Osteoblast (primary cell): ENCODE measurements around the gene CHRND. TPM values are rescaled to one million over a fixed set of nuclear protein-coding genes. Genes with fewer than 3 reads are reported as not detected.

Experiments
- DNase-seq: peaks from one replicate; pipeline ENCODE4 v3.0.0; 2011; ENCODE audit warnings: low spot score, mixed read lengths; ENCODE audit not compliant: insufficient read length; ENCODE audit errors: missing footprints
- H2AFZ ChIP-seq: 2 replicates; pipeline ENCODE4 v1.6.0; 2011; ENCODE audit warnings: mild to moderate bottlenecking, low read length
- H3K27ac ChIP-seq: 2 replicates; pipeline ENCODE4 v1.5.1; 2011; ENCODE audit warnings: mild to moderate bottlenecking, low read depth, low read length, moderate library complexity
- H3K27me3 ChIP-seq: 2 replicates; pipeline ENCODE4 v1.6.0; 2012; ENCODE audit warnings: mild to moderate bottlenecking, control low read depth, inconsistent platforms, low read length, moderate library complexity; ENCODE audit not compliant: insufficient read depth
- H3K36me3 ChIP-seq: 2 replicates; pipeline ENCODE4 v1.5.1; 2011; ENCODE audit warnings: mild to moderate bottlenecking, low read length, control low read depth, moderate library complexity; ENCODE audit not compliant: insufficient read depth
- H3K4me1 ChIP-seq: 2 replicates; pipeline ENCODE4 v1.5.1; 2011; ENCODE audit warnings: mild to moderate bottlenecking, low read length, control low read depth, moderate library complexity; ENCODE audit not compliant: insufficient read depth
- H3K4me2 ChIP-seq: 2 replicates; pipeline ENCODE4 v1.6.0; 2011; ENCODE audit warnings: mild to moderate bottlenecking, low read length; ENCODE audit not compliant: insufficient read depth
- H3K4me3 ChIP-seq: fragments of 200-600 bp; sonication (generic); 3 replicates; pipeline ENCODE4 v1.5.1; 2012; ENCODE audit warnings: mild to moderate bottlenecking, low read length, inconsistent platforms; ENCODE audit not compliant: insufficient read depth
- H3K79me2 ChIP-seq: 2 replicates; pipeline ENCODE4 v1.6.0; 2012; ENCODE audit warnings: mild to moderate bottlenecking, low read length, control low read depth, inconsistent platforms; ENCODE audit not compliant: insufficient read depth
- H3K9me3 ChIP-seq: 2 replicates; pipeline ENCODE4 v1.5.1; 2011; ENCODE audit warnings: low read depth, low read length, control low read depth
- H4K20me1 ChIP-seq: 2 replicates; pipeline ENCODE4 v1.6.0; 2012; ENCODE audit warnings: mild to moderate bottlenecking, low read length, control low read depth; ENCODE audit not compliant: insufficient read depth
- CTCF ChIP-seq: IDR thresholded peaks from 2 replicates; pipeline ENCODE4 v1.5.1; 2011; ENCODE audit warnings: mild to moderate bottlenecking, low read depth, low read length, moderate library complexity; ENCODE audit errors: extremely low read depth
- total RNA-seq: library from RNA; depleted of rRNA; stranded (reverse); fragments of >200 nt; gene quantifications from 2 replicates; pipeline ENCODE4 v1.2.3, GENCODE V29; 2012

CHRND gene
- total RNA-seq, 1 donor: not detected

DNA sequence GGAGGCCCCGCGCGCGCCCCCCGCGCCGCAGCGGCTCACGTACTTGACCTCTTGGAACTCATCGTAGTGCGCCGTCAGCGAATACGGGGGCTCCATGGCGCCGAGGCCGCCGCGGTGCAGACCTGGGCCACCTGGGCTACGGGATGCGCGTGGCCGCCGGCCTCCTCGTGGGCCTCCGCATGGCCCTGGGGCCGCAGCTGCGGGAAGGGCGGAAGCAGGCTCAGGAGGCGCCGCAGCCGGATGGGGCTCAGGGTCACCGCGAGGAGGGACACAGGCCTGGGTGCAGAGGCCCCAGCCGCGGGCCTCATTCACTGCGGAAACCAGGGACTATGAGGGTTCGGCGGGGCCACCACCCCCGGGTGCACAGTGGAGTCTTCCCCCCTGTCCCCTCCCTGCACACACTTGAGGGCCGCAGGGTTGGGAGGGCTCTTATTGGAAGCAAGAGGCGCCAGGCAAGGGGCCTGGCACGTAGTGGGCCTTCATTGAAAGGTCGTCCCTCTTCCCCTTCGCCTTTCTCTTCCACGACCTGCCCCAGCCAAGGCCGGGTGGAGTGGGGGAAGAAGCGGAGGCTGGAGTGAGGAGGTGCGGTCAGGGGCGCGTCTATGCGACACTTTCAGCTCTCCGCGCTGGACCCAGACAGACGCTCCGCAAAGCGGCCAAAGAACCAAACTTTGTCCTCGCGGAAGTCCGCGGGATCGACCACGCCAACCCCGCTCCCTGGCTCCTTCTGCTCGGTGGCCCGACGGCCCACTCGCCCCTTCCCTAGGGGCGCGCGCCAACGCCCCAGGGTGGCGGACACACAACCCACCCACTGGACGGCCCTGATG, 39.2 kb upstream of the CHRND start:
- peaks cover 4% of the 10 kb centered on the region for H4K20me1 ChIP-seq
- no peak overlapping the region for H3K4me2 ChIP-seq
- H3K27me3 ChIP-seq: peaks cover 42% of the 10 kb centered on the region

DNA sequence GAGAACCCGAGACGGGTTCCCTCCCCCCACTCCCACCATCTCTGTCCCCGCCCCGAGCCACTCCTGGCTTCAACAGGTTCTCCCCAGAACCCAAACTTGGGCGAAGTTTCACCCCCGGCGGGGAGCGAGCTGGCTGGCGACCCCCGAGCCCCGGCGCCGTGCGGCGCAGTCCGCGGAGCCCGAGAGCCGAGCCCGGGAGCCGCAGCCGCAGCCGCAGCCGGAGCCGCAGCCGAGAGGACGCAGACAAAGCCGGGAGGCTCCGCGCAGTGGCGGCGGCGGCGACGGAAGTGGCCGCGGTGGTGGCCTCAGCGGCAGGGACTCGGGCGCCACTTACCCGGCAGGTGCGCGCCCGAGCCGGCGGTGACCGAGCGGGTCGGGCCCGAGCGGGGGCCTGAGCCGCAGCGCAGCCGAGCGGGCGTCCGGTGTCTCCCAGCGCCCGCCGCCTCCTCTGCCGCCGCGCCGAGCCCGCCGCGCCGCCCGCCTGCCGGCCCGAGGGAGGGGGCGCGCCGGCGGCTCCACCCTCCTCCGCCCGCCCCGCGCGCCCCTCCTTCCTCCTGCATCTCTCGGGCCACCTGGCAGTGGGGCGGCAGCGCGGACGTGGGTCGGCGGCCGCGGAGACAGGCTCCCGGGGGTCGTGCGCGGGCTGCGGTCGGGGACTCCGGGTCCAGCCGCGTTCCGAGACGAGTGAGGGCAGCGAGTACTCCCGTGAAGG, 38.4 kb upstream of the CHRND start, which contains the start of gene ECEL1:
Gene ECEL1 (minus strand): TSS at position 450 of the 712 bp plus-strand sequence. CDS start 1,181 bp downstream, outside the sequence.
- no peak within 1 kb of the TSS for H3K27ac ChIP-seq
- H3K27me3 ChIP-seq: peaks cover 42% of the 10 kb centered on the region
- no peaks in the 10 kb centered on the region for H3K4me1 ChIP-seq
- no peak within 1 kb of the TSS for H3K4me2 ChIP-seq
- no peaks in the 10 kb centered on the region for H3K9me3 ChIP-seq
- peaks cover 4% of the 10 kb centered on the region for H4K20me1 ChIP-seq
- no peak for TF ChIP-seq CTCF
- H3K36me3 ChIP-seq: no peaks in the 10 kb centered on the region
- no peak within 1 kb of the TSS for H2AFZ ChIP-seq
- peak; percentile 82 for DNase-seq
- H3K4me3 ChIP-seq: no peak within 1 kb of the TSS
- no peaks in the 10 kb centered on the region for H3K79me2 ChIP-seq

More for the DNA sequence above, 39.2 kb upstream of the CHRND start:
- Histone ChIP-seq H3K4me1 (no peaks in the 10 kb centered on the region), H2AFZ (no peak overlapping the region), H3K9me3 (no peaks in the 10 kb centered on the region), H3K36me3 (no peaks in the 10 kb centered on the region), H3K79me2 (no peaks in the 10 kb centered on the region), H3K27ac (no peak overlapping the region), H3K4me3 (no peak overlapping the region)
- TF ChIP-seq CTCF: no peak
- DNase-seq: peak; percentile 81

GRCh38 chr2:232488097-232488711, 37.8 kb upstream of the CHRND start:
- Histone ChIP-seq H4K20me1 (peaks cover 4% of the 10 kb centered on the region), H3K79me2 (no peaks in the 10 kb centered on the region), H3K27me3 (peaks cover 42% of the 10 kb centered on the region), H3K4me2 (no peak overlapping the region), H3K9me3 (no peaks in the 10 kb centered on the region), H2AFZ (no peak overlapping the region), H3K4me1 (no peaks in the 10 kb centered on the region), H3K27ac (no peak overlapping the region), H3K36me3 (no peaks in the 10 kb centered on the region), H3K4me3 (no peak overlapping the region)
- no peak for TF ChIP-seq CTCF
- DNase-seq: peak; percentile 85
